Neural cell (in vitro differentiated cells): ENCODE data around the gene NHLRC4. TPM values are rescaled to one million over a fixed set of nuclear protein-coding genes. Genes with fewer than 3 reads are reported as not detected.

ENCODE experiments used
- H2AFZ ChIP-seq: fragments of 200-600, 300-800 bp; sonication (generic), shearing (Covaris generic); 2 replicates; pipeline ENCODE4 v1.6.0; 2014; ENCODE audit warnings: low read depth, mild to moderate bottlenecking, antibody characterized with exemption, low read length, moderate library complexity
- H3F3A ChIP-seq: fragments of 200-600 bp; shearing (Covaris generic); 2 replicates; pipeline ENCODE4 v1.6.1; 2016; ENCODE audit warnings: mild to moderate bottlenecking, moderate library complexity, mixed read lengths, antibody characterized with exemption, low read length; ENCODE audit not compliant: insufficient read depth, poor library complexity, severe bottlenecking
- H3K27ac ChIP-seq: fragments of 200-600, 300-800 bp; sonication (generic), shearing (Covaris generic); 2 replicates; pipeline ENCODE4 v1.5.1; 2014; ENCODE audit warnings: mild to moderate bottlenecking, low read length, moderate library complexity
- H3K27me3 ChIP-seq: fragments of 300-800, 200-600 bp; sonication (generic), shearing (Covaris generic); 2 replicates; pipeline ENCODE4 v1.6.0; 2014; ENCODE audit warnings: mild to moderate bottlenecking, low read depth, low read length, moderate library complexity; ENCODE audit not compliant: insufficient read depth
- H3K36me3 ChIP-seq: fragments of 300-800, 200-600 bp; sonication (generic), shearing (Covaris generic); 2 replicates; pipeline ENCODE4 v1.5.1; 2014; ENCODE audit warnings: mild to moderate bottlenecking, antibody characterized with exemption, low read length, moderate library complexity; ENCODE audit not compliant: insufficient read depth
- H3K4me2 ChIP-seq: fragments of 300-800, 200-600 bp; sonication (generic), shearing (Covaris generic); 2 replicates; pipeline ENCODE4 v1.6.0; 2014; ENCODE audit warnings: mild to moderate bottlenecking, low read length
- H3K4me3 ChIP-seq: fragments of 300-800, 200-600 bp; sonication (generic), shearing (Covaris generic); 2 replicates; pipeline ENCODE4 v1.5.1; 2014; ENCODE audit warnings: mild to moderate bottlenecking, low read length, moderate library complexity
- H3K79me2 ChIP-seq: fragments of 200-600 bp; shearing (Covaris generic); replicated peaks from 2 replicates; pipeline ENCODE4 v1.6.0; 2014; ENCODE audit warnings: mild to moderate bottlenecking, low read length, moderate library complexity; ENCODE audit not compliant: insufficient read depth
- H3K9ac ChIP-seq: fragments of 300-800, 200-600 bp; sonication (generic), shearing (Covaris generic); 2 replicates; pipeline ENCODE4 v1.6.1; 2016; ENCODE audit warnings: mild to moderate bottlenecking, low read length, mixed read lengths
- H3K9me2 ChIP-seq: fragments of 200-600 bp; shearing (Covaris generic); 2 replicates; pipeline ENCODE4 v1.6.1; 2016; ENCODE audit warnings: mild to moderate bottlenecking, low read length, mixed read lengths; ENCODE audit not compliant: insufficient read depth
- H3K9me3 ChIP-seq: fragments of 200-600, 300-800 bp; sonication (generic), shearing (Covaris generic); 2 replicates; pipeline ENCODE4 v1.6.1; 2016; ENCODE audit warnings: mild to moderate bottlenecking, mixed run types, low read length, moderate library complexity, mixed read lengths
- H4K20me1 ChIP-seq: fragments of 200-600 bp; shearing (Covaris generic); 2 replicates; pipeline ENCODE4 v1.6.1; 2016; ENCODE audit warnings: mild to moderate bottlenecking, mixed run types; ENCODE audit not compliant: insufficient read depth
- EP300 ChIP-seq: fragments of 450-650 bp; conservative IDR thresholded peaks from 2 replicates; pipeline ENCODE4 v1.6.1; 2014; ENCODE audit warnings: antibody characterized with exemption, mild to moderate bottlenecking, moderate library complexity; ENCODE audit not compliant: poor library complexity, severe bottlenecking
- EZH2 ChIP-seq: fragments of 200-600, 300-800 bp; shearing (Covaris generic), sonication (generic); IDR thresholded peaks from 2 replicates; pipeline ENCODE4 v1.6.1; 2014; ENCODE audit warnings: antibody characterized with exemption, low read length, borderline replicate concordance, mild to moderate bottlenecking; ENCODE audit not compliant: insufficient read depth, poor library complexity, severe bottlenecking
- MXI1 ChIP-seq: fragments of 450-650 bp; conservative IDR thresholded peaks from 2 replicates; pipeline ENCODE4 v1.6.1; 2014; ENCODE audit warnings: antibody characterized with exemption, mild to moderate bottlenecking; ENCODE audit not compliant: poor library complexity, severe bottlenecking
- POLR2AphosphoS5 ChIP-seq: IDR thresholded peaks from 2 replicates; pipeline ENCODE4 v1.6.1; 2012
- RAD21 ChIP-seq: fragments of 450-650 bp; conservative IDR thresholded peaks from 2 replicates; pipeline ENCODE4 v1.6.1; 2014; ENCODE audit warnings: antibody characterized with exemption, mild to moderate bottlenecking, moderate library complexity
- SMC3 ChIP-seq: fragments of 450-650 bp; conservative IDR thresholded peaks from 2 replicates; pipeline ENCODE4 v1.6.1; 2014; ENCODE audit warnings: antibody characterized with exemption, mild to moderate bottlenecking, moderate library complexity; ENCODE audit not compliant: poor library complexity
- TAF1 ChIP-seq: IDR thresholded peaks from 2 replicates; pipeline ENCODE4 v1.6.1; 2012; ENCODE audit warnings: low read depth
- polyA plus RNA-seq: library from polyadenylated mRNA; depleted of rRNA; stranded (reverse); fragments of >200 nt; gene quantifications from 2 replicates; pipeline ENCODE4 v1.2.3, GENCODE V29; 2014
- TF ChIP-seq, protein P1 (sequence below): IDR thresholded peaks from 2 replicates; pipeline ENCODE4 v1.6.1; 2012; ENCODE audit warnings: borderline replicate concordance
- TF ChIP-seq, protein P2 (sequence below): fragments of 450-650 bp; IDR thresholded peaks from 2 replicates; pipeline ENCODE4 v1.5.1; 2014; ENCODE audit warnings: antibody characterized with exemption, mild to moderate bottlenecking, moderate library complexity; ENCODE audit not compliant: poor library complexity, severe bottlenecking

NHLRC4 gene
- polyA plus RNA-seq, 1 donor from 2014 or later, result not detected

DNA sequence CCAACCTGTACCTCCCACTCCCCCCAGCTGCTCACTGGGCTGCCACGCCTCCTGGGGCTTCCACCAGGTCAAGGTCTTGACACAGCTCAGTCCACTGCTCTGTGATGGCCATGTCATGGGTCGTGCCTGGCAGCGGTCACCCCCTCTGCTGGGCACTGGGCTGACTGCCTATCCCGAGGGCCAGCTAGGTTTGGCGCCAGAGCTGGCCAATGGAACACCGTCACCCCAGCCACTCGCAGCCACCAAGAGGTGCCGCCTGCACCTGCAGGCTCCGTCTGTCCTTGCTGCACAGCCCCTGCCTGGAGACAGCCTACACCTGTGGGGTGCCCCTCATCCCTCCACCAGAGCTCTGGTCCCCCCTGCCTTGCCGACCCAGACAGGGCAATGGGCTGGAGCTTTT, 18.5 kb downstream of the NHLRC4 start:
- Histone ChIP-seq H3K27ac (no peak overlapping the region), H3K9me3 (no peaks in the 10 kb centered on the region)

DNA sequence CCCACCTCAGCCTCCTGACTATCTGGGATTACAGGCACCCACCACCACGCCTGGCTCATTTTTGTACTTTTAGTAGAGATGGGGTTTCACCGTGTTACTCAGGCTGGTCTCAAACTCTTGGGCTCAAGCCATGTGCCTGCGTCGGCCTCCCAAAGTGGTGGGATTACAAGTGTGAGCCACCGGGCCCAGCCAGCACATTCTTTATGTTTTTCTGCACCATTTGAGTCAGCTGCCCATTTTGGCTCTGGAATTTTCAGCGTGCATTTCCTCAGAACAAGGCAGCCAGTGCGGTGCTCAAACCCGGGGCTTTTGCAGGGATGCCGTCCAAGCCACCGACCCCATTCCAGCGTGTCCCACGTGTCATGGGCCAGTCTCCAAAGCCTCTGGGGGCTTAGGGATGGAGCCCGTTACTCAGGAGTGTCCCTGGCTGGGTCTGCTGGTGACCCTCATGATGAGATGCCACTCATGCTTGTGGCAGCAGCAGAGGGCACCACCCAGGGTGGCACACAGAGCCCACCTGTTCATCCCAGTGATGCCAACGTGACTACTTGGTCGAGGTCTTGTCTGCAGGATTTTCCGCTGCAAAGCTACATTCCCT, 19.3 kb downstream of the NHLRC4 start:
- H4K20me1 ChIP-seq, result no peaks in the 10 kb centered on the region
- no peaks in the 10 kb centered on the region for H3F3A ChIP-seq
- H2AFZ ChIP-seq, result no peak overlapping the region
- no peaks in the 10 kb centered on the region for H3K36me3 ChIP-seq
- H3K4me2 ChIP-seq, result no peak overlapping the region
- no peak overlapping the region for H3K4me3 ChIP-seq
- peaks cover 9% of the 10 kb centered on the region for H3K79me2 ChIP-seq
- H3K27me3 ChIP-seq, result no peaks in the 10 kb centered on the region
- H3K9ac ChIP-seq, result no peak overlapping the region
- no peaks in the 10 kb centered on the region for H3K9me3 ChIP-seq
- no peak for TF ChIP-seq SMC3
- TF ChIP-seq MXI1, result no peak
- TF ChIP-seq TAF1, result no peak
- TF ChIP-seq, protein P1, sequence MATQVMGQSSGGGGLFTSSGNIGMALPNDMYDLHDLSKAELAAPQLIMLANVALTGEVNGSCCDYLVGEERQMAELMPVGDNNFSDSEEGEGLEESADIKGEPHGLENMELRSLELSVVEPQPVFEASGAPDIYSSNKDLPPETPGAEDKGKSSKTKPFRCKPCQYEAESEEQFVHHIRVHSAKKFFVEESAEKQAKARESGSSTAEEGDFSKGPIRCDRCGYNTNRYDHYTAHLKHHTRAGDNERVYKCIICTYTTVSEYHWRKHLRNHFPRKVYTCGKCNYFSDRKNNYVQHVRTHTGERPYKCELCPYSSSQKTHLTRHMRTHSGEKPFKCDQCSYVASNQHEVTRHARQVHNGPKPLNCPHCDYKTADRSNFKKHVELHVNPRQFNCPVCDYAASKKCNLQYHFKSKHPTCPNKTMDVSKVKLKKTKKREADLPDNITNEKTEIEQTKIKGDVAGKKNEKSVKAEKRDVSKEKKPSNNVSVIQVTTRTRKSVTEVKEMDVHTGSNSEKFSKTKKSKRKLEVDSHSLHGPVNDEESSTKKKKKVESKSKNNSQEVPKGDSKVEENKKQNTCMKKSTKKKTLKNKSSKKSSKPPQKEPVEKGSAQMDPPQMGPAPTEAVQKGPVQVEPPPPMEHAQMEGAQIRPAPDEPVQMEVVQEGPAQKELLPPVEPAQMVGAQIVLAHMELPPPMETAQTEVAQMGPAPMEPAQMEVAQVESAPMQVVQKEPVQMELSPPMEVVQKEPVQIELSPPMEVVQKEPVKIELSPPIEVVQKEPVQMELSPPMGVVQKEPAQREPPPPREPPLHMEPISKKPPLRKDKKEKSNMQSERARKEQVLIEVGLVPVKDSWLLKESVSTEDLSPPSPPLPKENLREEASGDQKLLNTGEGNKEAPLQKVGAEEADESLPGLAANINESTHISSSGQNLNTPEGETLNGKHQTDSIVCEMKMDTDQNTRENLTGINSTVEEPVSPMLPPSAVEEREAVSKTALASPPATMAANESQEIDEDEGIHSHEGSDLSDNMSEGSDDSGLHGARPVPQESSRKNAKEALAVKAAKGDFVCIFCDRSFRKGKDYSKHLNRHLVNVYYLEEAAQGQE, result no peak
- TF ChIP-seq EP300, result no peak
- no peak for TF ChIP-seq POLR2AphosphoS5
- TF ChIP-seq, protein P2, sequence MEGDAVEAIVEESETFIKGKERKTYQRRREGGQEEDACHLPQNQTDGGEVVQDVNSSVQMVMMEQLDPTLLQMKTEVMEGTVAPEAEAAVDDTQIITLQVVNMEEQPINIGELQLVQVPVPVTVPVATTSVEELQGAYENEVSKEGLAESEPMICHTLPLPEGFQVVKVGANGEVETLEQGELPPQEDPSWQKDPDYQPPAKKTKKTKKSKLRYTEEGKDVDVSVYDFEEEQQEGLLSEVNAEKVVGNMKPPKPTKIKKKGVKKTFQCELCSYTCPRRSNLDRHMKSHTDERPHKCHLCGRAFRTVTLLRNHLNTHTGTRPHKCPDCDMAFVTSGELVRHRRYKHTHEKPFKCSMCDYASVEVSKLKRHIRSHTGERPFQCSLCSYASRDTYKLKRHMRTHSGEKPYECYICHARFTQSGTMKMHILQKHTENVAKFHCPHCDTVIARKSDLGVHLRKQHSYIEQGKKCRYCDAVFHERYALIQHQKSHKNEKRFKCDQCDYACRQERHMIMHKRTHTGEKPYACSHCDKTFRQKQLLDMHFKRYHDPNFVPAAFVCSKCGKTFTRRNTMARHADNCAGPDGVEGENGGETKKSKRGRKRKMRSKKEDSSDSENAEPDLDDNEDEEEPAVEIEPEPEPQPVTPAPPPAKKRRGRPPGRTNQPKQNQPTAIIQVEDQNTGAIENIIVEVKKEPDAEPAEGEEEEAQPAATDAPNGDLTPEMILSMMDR, result no peak
- TF ChIP-seq EZH2, result no peak
- no peak for TF ChIP-seq RAD21
- no peak overlapping the region for H3K27ac ChIP-seq
- no peaks in the 10 kb centered on the region for H3K9me2 ChIP-seq

More for the DNA sequence above, 18.5 kb downstream of the NHLRC4 start:
- Histone ChIP-seq H2AFZ (no peak overlapping the region), H3K9me2 (no peaks in the 10 kb centered on the region), H3K36me3 (no peaks in the 10 kb centered on the region), H3K27me3 (no peaks in the 10 kb centered on the region), H3F3A (no peaks in the 10 kb centered on the region), H3K4me3 (no peak overlapping the region), H3K79me2 (peaks cover under 1% of the 10 kb centered on the region), H3K9ac (no peak overlapping the region), H3K4me2 (no peak overlapping the region), H4K20me1 (no peaks in the 10 kb centered on the region)
- no peak for TF ChIP-seq POLR2AphosphoS5
- no peak for TF ChIP-seq SMC3
- TF ChIP-seq, protein P1, result no peak
- TF ChIP-seq RAD21, result no peak
- no peak for TF ChIP-seq EP300
